Activated T-helper 2 cell treated with anti-CD3 and anti-CD28 coated beads, Interferon-gamma antibody, Interleukin-2, Interleukin-4, amounts not matched to agents 10 μg/mL and 5 μg/mL and 100 μg/mL, durations not matched to agents 14 hours and 24 hours and 36 hours (primary cell): ENCODE data around the gene NEK9. TPM values are rescaled to one million over a fixed set of nuclear protein-coding genes. Genes with fewer than 3 reads are reported as not detected.

Experiments used
- DNase-seq: peaks from one replicate; pipeline ENCODE4 v3.0.0; 2021; ENCODE audit warnings: low spot score
- H3K27ac Mint-ChIP-seq: one replicate; pipeline ENCODE4 v1.8.0; 2021; ENCODE audit warnings: mixed read lengths
- H3K27me3 Mint-ChIP-seq: one replicate; pipeline ENCODE4 v1.8.0; 2021; ENCODE audit warnings: low read depth, mixed read lengths
- H3K36me3 Mint-ChIP-seq: one replicate; pipeline ENCODE4 v1.8.0; 2021; ENCODE audit warnings: low read depth, mixed read lengths
- H3K4me1 Mint-ChIP-seq: one replicate; pipeline ENCODE4 v1.8.0; 2021; ENCODE audit warnings: low read depth, mixed read lengths
- H3K4me3 Mint-ChIP-seq: one replicate; pipeline ENCODE4 v1.8.0; 2021; ENCODE audit warnings: low read depth, mild to moderate bottlenecking, moderate library complexity, mixed read lengths
- H3K9me3 Mint-ChIP-seq: one replicate; pipeline ENCODE4 v1.8.0; 2021; ENCODE audit warnings: mixed read lengths
- intact Hi-C: fragments of 100-400 bp; cut with micrococcal nuclease; formaldehyde crosslinking; loops from one replicate; pipeline ENCODE4 v1.15.1; 2023
- total RNA-seq: library from RNA; stranded (reverse); gene quantifications from 2 replicates; pipeline ENCODE4 v1.2.3, GENCODE V29; 2022

NEK9 gene
- total RNA-seq, 1 donor from 2014 or later: 69.8 TPM

GRCh38 chr14:75092698-75093097 lies 34.1 kb downstream of the NEK9 start:
- Mint-ChIP-seq H3K4me3 (no peak overlapping the region), H3K4me1 (no peaks in the 10 kb centered on the region), H3K27me3 (no peaks in the 10 kb centered on the region), H3K27ac (no peak overlapping the region), H3K36me3 (peaks cover 55% of the 10 kb centered on the region), H3K9me3 (no peaks in the 10 kb centered on the region)
- DNase-seq: no peak
- intact Hi-C loops: no loop called here

- Mint-ChIP-seq H3K4me1 (no peaks in the 10 kb centered on the region), H3K9me3 (no peaks in the 10 kb centered on the region), H3K4me3 (no peak overlapping the region), H3K36me3 (peaks cover 55% of the 10 kb centered on the region), H3K27ac (no peak overlapping the region), H3K27me3 (no peaks in the 10 kb centered on the region)
- DNase-seq: no peak
- intact Hi-C loops: no loop called here
Measured at GRCh38 chr14:75091251-75091650, 35.6 kb downstream of the NEK9 start.

- peaks cover 57% of the 10 kb centered on the region for H3K36me3 Mint-ChIP-seq
- H3K4me3 Mint-ChIP-seq: no peak overlapping the region
- no peak for DNase-seq
- intact Hi-C loops: no loop called here
- no peaks in the 10 kb centered on the region for H3K4me1 Mint-ChIP-seq
- H3K27ac Mint-ChIP-seq: no peak overlapping the region
- no peaks in the 10 kb centered on the region for H3K9me3 Mint-ChIP-seq
- no peaks in the 10 kb centered on the region for H3K27me3 Mint-ChIP-seq
Measured at GRCh38 chr14:75090353-75090752, 36.5 kb downstream of the NEK9 start.

- H3K36me3 Mint-ChIP-seq: peaks cover 61% of the 10 kb centered on the region
- H3K4me3 Mint-ChIP-seq: no peak overlapping the region
- no peaks in the 10 kb centered on the region for H3K9me3 Mint-ChIP-seq
- H3K27ac Mint-ChIP-seq: no peak overlapping the region
- DNase-seq: no peak
- intact Hi-C loops: loop anchor here (1.0 kb wide), 2 partner anchors 143 to 227 kb away; no protein-coding TSS in a partner anchor
- no peaks in the 10 kb centered on the region for H3K4me1 Mint-ChIP-seq
- H3K27me3 Mint-ChIP-seq: no peaks in the 10 kb centered on the region
Measured at GRCh38 chr14:75088566-75089373, 38.1 kb downstream of the NEK9 start.

GRCh38 chr14:75088153-75088552 lies 38.7 kb downstream of the NEK9 start:
- H3K27me3 Mint-ChIP-seq: no peaks in the 10 kb centered on the region
- H3K9me3 Mint-ChIP-seq: no peaks in the 10 kb centered on the region
- no peak overlapping the region for H3K27ac Mint-ChIP-seq
- peaks cover 2% of the 10 kb centered on the region for H3K4me1 Mint-ChIP-seq
- intact Hi-C loops: loop anchor here (1.0 kb wide), 2 partner anchors 143 to 227 kb away; no protein-coding TSS in a partner anchor
- no peak for DNase-seq
- no peak overlapping the region for H3K4me3 Mint-ChIP-seq
- H3K36me3 Mint-ChIP-seq: peaks cover 63% of the 10 kb centered on the region

DNA sequence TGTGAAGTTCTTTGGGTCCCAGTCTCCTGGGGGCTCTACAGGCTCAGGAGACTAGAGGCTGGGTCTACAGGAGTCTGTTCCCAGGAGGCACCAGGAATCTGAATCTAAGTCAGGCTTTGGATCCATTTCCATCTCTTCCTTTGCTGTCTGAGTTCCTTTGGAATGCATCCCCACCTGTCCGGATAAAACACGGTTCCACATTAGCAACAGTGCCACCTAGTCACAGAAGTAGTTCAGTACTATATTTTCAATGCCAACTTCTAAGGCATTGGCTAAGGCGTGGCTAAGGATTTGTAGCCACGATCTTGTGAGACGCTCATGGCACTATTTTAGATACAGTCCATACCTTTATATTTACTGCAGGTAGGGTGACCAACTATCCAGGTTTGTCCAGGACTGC lies 42.3 kb downstream of the NEK9 start:
- intact Hi-C loops: no loop called here
- Mint-ChIP-seq H3K9me3 (no peaks in the 10 kb centered on the region), H3K27me3 (no peaks in the 10 kb centered on the region)

DNA sequence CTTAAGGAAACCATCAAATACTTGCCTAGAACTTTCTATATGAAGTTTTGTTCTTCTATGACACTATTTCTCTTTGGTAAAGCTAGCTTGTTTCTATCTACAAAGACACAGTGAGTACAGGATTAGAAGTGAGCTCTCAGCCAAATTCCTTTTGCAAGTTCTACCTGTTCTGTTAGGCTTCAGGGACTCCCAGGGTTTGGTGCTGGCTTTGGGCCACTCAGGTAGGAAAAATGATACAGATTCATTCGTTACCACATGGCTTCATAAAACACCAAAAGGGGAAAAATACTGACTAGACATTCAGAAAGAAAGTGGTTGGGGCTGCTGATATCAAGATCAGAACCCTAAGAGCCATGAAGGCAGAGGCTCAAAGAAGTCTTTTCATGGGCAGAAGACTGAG lies 43.6 kb downstream of the NEK9 start:
- Mint-ChIP-seq H3K4me3 (no peak overlapping the region), H3K27ac (no peak overlapping the region), H3K4me1 (peaks cover 2% of the 10 kb centered on the region), H3K9me3 (no peaks in the 10 kb centered on the region), H3K27me3 (no peaks in the 10 kb centered on the region), H3K36me3 (peaks cover 61% of the 10 kb centered on the region)
- DNase-seq: no peak
- intact Hi-C loops: no loop called here

More for the DNA sequence above, 42.3 kb downstream of the NEK9 start:
- no peak overlapping the region for H3K4me3 Mint-ChIP-seq
- H3K27ac Mint-ChIP-seq: no peak overlapping the region
- peaks cover 66% of the 10 kb centered on the region for H3K36me3 Mint-ChIP-seq
- no peak for DNase-seq
- H3K4me1 Mint-ChIP-seq: peaks cover 2% of the 10 kb centered on the region

DNA sequence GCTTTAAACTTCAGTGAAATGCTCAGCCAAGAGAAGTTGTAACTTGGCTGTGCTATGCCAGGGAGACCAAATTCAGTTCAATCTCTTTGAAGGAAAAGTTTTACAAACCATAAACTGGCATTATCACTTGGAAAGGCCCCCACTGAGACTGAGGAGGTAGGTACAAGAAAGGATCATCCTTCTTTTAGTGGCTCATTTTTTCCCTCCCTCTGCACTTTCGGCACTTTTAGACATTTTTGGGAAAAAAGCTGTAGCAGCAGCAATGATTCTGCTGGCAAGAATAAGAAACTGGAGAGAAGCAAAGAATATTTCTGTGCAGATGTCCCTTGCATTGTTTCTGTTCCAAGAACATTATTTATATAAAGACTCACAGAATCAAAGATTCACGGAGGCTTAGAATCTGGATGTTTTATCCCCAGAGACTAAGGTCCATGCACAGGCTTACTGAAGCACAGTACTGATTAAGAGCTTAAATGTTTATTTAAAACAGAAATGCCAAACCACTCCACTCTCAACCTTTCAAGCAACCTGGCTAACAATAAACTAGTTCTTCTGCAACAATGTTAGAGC lies 45.1 kb downstream of the NEK9 start:
- Mint-ChIP-seq H3K4me1 (peaks cover 2% of the 10 kb centered on the region), H3K27ac (no peak overlapping the region), H3K4me3 (no peak overlapping the region), H3K27me3 (no peaks in the 10 kb centered on the region), H3K36me3 (peaks cover 48% of the 10 kb centered on the region), H3K9me3 (no peaks in the 10 kb centered on the region)
- no peak for DNase-seq
- intact Hi-C loops: no loop called here

GRCh38 chr14:75079521-75079920 lies 47.3 kb downstream of the NEK9 start:
- H3K27me3 Mint-ChIP-seq: no peaks in the 10 kb centered on the region
- H3K4me1 Mint-ChIP-seq: peaks cover 2% of the 10 kb centered on the region
- no peak overlapping the region for H3K27ac Mint-ChIP-seq
- DNase-seq: no peak
- intact Hi-C loops: no loop called here
- H3K9me3 Mint-ChIP-seq: no peaks in the 10 kb centered on the region
- H3K4me3 Mint-ChIP-seq: no peak overlapping the region
- peaks cover 30% of the 10 kb centered on the region for H3K36me3 Mint-ChIP-seq

DNA sequence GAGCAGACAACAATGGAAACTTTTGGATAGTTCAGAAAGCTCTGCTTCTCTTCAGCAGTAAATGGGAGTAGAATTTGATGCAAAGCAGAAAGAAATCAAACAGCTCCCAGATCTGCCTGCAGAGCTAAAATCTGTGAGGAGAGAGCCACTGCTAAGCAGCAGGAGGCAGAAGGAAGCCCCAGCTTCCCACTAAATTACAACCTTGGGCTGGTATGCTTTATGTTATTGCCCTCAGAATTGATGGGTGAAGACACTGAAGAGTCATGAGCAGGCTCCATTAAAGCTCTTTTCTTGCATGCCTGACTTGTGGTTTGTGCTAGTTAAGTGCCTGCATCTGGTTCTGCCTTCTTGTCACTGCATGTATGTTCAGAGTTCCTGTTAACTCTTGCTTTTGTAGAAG lies 49.1 kb downstream of the NEK9 start:
- Mint-ChIP-seq H3K4me3 (no peak overlapping the region), H3K27me3 (no peaks in the 10 kb centered on the region), H3K9me3 (no peaks in the 10 kb centered on the region), H3K36me3 (peaks cover 15% of the 10 kb centered on the region), H3K4me1 (no peaks in the 10 kb centered on the region), H3K27ac (no peak overlapping the region)
- intact Hi-C loops: no loop called here
- no peak for DNase-seq

- DNase-seq: no peak
- intact Hi-C loops: no loop called here
- Mint-ChIP-seq H3K27me3 (no peaks in the 10 kb centered on the region), H3K9me3 (no peaks in the 10 kb centered on the region), H3K36me3 (no peaks in the 10 kb centered on the region), H3K27ac (no peak overlapping the region), H3K4me1 (peaks cover 2% of the 10 kb centered on the region), H3K4me3 (peak overlapping the region; percentile 23)
Measured at GRCh38 chr14:75070383-75070782, 56.5 kb downstream of the NEK9 start.

GRCh38 chr14:75069811-75070145 lies 57.1 kb downstream of the NEK9 start:
- DNase-seq: no peak

GRCh38 chr14:75069121-75069810 lies 57.6 kb downstream of the NEK9 start, which contains the start of gene ZC2HC1C:
ZC2HC1C (plus strand) TSS chr14:75069641; CDS start chr14:75070574, 933 bp downstream.
- DNase-seq: peak; percentile 66
- peak within 1 kb of the TSS; percentile 34 for H3K27ac Mint-ChIP-seq
- H3K36me3 Mint-ChIP-seq: no peaks in the 10 kb centered on the region
- H3K4me1 Mint-ChIP-seq: peaks cover 5% of the 10 kb centered on the region
- H3K27me3 Mint-ChIP-seq: no peaks in the 10 kb centered on the region
- H3K4me3 Mint-ChIP-seq: peak within 1 kb of the TSS; percentile 23
- intact Hi-C loops: no loop called here
- no peaks in the 10 kb centered on the region for H3K9me3 Mint-ChIP-seq

More at GRCh38 chr14:75069811-75070145, 57.1 kb downstream of the NEK9 start:
- intact Hi-C loops: no loop called here
- Mint-ChIP-seq H3K4me1 (peaks cover 3% of the 10 kb centered on the region), H3K9me3 (no peaks in the 10 kb centered on the region), H3K36me3 (no peaks in the 10 kb centered on the region), H3K27ac (peak overlapping the region; percentile 34), H3K4me3 (no peak overlapping the region), H3K27me3 (no peaks in the 10 kb centered on the region)
